ENCODE data around the gene ALKBH3.

ALKBH3 gene

DNA sequence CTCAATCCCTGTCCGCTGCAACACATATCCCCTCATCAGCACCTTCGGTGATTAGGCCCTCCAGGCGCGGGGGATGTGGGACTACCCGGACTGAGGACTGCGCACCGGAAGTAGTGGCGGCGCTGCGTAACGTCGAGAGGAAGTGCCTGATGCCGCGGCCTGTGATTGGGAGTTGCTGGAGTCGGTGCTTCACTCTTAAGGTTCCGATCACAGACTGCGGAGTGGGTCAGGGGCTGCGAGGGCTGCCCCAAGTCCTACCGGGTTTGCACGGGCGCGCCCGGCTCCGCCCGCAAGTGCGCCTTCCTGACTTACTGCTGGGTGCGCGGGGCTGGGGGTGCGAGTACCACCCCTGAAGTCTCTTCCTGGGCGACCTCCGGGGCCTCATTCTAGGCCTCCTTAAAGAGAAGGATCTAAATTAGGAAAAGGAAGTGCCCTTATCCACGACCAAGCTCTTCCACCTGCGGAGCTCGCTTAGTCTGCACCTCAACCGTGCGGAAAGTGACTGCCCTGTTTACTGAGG, at the start of gene ALKBH3:
TSS of gene ALKBH3 (plus strand) at position 192 of the 520 bp plus-strand sequence. CDS start 1,822 bp downstream, outside the sequence.
- peak; percentile 74 for DNase-seq (ENCODE audit: low read depth, low spot score)
- Histone ChIP-seq H3K9me3 (ENCODE audit: low read depth, low read length) (no peaks in the 10 kb centered on the region), H3K36me3 (ENCODE audit: insufficient read depth, low read length) (peaks cover 21% of the 10 kb centered on the region), H3K27ac (no peak within 1 kb of the TSS), H3K4me3 (peak within 1 kb of the TSS; percentile 86), H3K9ac (ENCODE audit: insufficient read length) (peak within 1 kb of the TSS; percentile 80)
- TF ChIP-seq POLR2AphosphoS5 (IDR thresholded peaks at IDR 0.05; ENCODE audit: borderline replicate concordance, low read depth, low read length) (peak; percentile 74), FOXP2 (optimal IDR thresholded peaks at IDR 0.05; ENCODE audit: control extremely low read depth, extremely low read length, insufficient read depth) (peak; percentile 85), EZH2 (IDR thresholded peaks at IDR 0.05) (no peak)

- Histone ChIP-seq H3K9ac (ENCODE audit: insufficient read length) (no peak overlapping the region), H3K27ac (no peak overlapping the region)
Observed at GRCh38 chr11:43830928-43831440, 49.6 kb upstream of the ALKBH3 start.

GRCh38 chr11:43832536-43832935, 48.1 kb upstream of the ALKBH3 start:
- DNase-seq (ENCODE audit: low read depth, low spot score): no peak
- TF ChIP-seq POLR2AphosphoS5 (IDR thresholded peaks at IDR 0.05; ENCODE audit: borderline replicate concordance, low read depth, low read length) (no peak), EZH2 (IDR thresholded peaks at IDR 0.05) (no peak), FOXP2 (optimal IDR thresholded peaks at IDR 0.05; ENCODE audit: control extremely low read depth, extremely low read length, insufficient read depth) (no peak)
- Histone ChIP-seq H3K4me3 (no peak overlapping the region), H3K9me3 (ENCODE audit: low read depth, low read length) (no peaks in the 10 kb centered on the region), H3K36me3 (ENCODE audit: insufficient read depth, low read length) (peaks cover 19% of the 10 kb centered on the region; the same call in 1 of the 2 replicates), H3K9ac (ENCODE audit: insufficient read length) (no peak overlapping the region), H3K27ac (no peak overlapping the region)

More at GRCh38 chr11:43830928-43831440, 49.6 kb upstream of the ALKBH3 start:
- Histone ChIP-seq H3K9me3 (ENCODE audit: low read depth, low read length) (no peaks in the 10 kb centered on the region), H3K4me3 (no peak overlapping the region), H3K36me3 (ENCODE audit: insufficient read depth, low read length) (peaks cover 19% of the 10 kb centered on the region; the same call in 1 of the 2 replicates)
- DNase-seq (ENCODE audit: low read depth, low spot score): no peak
- no peak for TF ChIP-seq POLR2AphosphoS5 (IDR thresholded peaks at IDR 0.05; ENCODE audit: borderline replicate concordance, low read depth, low read length)
- TF ChIP-seq FOXP2 (optimal IDR thresholded peaks at IDR 0.05; ENCODE audit: control extremely low read depth, extremely low read length, insufficient read depth): no peak
- no peak for TF ChIP-seq EZH2 (IDR thresholded peaks at IDR 0.05)

DNA sequence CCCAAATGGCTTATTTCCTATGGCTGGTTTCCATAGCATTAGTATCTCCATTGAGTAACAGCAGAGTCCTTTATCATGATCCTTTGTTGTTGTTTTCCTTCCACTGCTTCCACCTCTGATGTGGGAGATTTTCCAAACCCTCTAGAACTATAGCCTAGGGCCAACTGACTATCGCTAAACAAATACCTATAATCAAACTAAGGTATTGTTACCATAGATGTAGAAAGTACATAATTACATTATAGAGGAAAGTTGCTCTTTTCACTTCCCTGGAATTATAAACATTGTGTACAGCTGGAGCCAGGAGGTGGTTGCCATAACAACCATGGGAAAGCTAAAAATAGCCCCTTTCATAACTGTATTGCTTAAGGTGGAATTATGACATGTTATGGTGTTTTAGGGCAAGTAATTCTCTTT, 47.0 kb upstream of the ALKBH3 start:
- no peak for DNase-seq (ENCODE audit: low read depth, low spot score)
- peaks cover 20% of the 10 kb centered on the region; the same call in 1 of the 2 replicates for H3K36me3 ChIP-seq (ENCODE audit: insufficient read depth, low read length)
- H3K4me3 ChIP-seq: no peak overlapping the region
- no peak overlapping the region for H3K27ac ChIP-seq
- H3K9ac ChIP-seq (ENCODE audit: insufficient read length): no peak overlapping the region
- no peak for TF ChIP-seq EZH2 (IDR thresholded peaks at IDR 0.05)
- no peak for TF ChIP-seq POLR2AphosphoS5 (IDR thresholded peaks at IDR 0.05; ENCODE audit: borderline replicate concordance, low read depth, low read length)
- TF ChIP-seq FOXP2 (optimal IDR thresholded peaks at IDR 0.05; ENCODE audit: control extremely low read depth, extremely low read length, insufficient read depth): no peak
- H3K9me3 ChIP-seq (ENCODE audit: low read depth, low read length): no peaks in the 10 kb centered on the region

- Histone ChIP-seq H3K4me3 (no peak overlapping the region), H3K9ac (ENCODE audit: insufficient read length) (no peak overlapping the region), H3K36me3 (ENCODE audit: insufficient read depth, low read length) (peaks cover 26% of the 10 kb centered on the region), H3K27ac (no peak overlapping the region), H3K9me3 (ENCODE audit: low read depth, low read length) (no peaks in the 10 kb centered on the region)
- no peak for DNase-seq (ENCODE audit: low read depth, low spot score)
- no peak for TF ChIP-seq POLR2AphosphoS5 (IDR thresholded peaks at IDR 0.05; ENCODE audit: borderline replicate concordance, low read depth, low read length)
- TF ChIP-seq FOXP2 (optimal IDR thresholded peaks at IDR 0.05; ENCODE audit: control extremely low read depth, extremely low read length, insufficient read depth): no peak
- TF ChIP-seq EZH2 (IDR thresholded peaks at IDR 0.05): no peak
Observed at GRCh38 chr11:43834286-43834685, 46.3 kb upstream of the ALKBH3 start.

DNA sequence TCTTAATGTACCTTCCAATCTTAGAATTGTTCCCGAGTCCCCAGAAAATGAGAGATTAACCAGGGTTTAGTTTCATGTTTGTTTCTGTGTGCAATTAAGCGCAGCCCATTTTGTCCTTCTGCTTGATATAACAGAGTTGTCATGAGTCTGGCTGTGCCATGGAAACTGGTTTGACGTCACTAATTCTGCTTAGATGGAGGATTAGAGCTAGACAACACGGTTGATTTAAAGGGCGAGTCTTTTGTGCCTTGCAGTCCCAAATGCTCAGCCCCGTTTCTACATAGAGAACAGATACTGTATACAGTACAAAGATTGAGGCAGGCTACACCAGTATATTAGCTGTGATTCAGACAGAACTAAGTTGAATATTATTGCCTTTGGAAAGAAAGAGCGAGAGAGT, 45.5 kb upstream of the ALKBH3 start:
- no peak for TF ChIP-seq POLR2AphosphoS5 (IDR thresholded peaks at IDR 0.05; ENCODE audit: borderline replicate concordance, low read depth, low read length)
- TF ChIP-seq FOXP2 (optimal IDR thresholded peaks at IDR 0.05; ENCODE audit: control extremely low read depth, extremely low read length, insufficient read depth): no peak
- no peak for TF ChIP-seq EZH2 (IDR thresholded peaks at IDR 0.05)
- no peak for DNase-seq (ENCODE audit: low read depth, low spot score)

DNA sequence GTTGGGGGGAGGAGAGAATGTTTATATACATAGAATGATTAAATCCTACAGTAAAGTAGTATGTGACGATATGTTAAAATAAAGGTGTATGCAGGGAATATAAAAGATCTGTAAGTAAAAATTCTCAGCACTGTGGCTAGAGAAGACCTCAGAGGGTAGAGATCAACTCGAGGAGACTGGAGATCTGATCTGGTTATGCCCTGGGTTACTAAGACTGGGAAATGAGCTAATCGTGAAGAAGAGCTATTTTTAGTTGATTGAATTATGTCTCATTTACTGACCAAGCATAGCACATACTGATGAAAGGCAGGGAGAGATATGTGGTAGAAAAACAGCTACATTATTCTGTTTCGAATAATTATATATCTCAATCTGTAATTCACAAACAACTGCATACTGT, 42.8 kb upstream of the ALKBH3 start:
- H3K27ac ChIP-seq: no peak overlapping the region

More for the DNA sequence above, 45.5 kb upstream of the ALKBH3 start:
- no peak overlapping the region for H3K27ac ChIP-seq
- H3K4me3 ChIP-seq: no peak overlapping the region
- peaks cover 32% of the 10 kb centered on the region for H3K36me3 ChIP-seq (ENCODE audit: insufficient read depth, low read length)
- H3K9me3 ChIP-seq (ENCODE audit: low read depth, low read length): no peaks in the 10 kb centered on the region
- H3K9ac ChIP-seq (ENCODE audit: insufficient read length): no peak overlapping the region

DNA sequence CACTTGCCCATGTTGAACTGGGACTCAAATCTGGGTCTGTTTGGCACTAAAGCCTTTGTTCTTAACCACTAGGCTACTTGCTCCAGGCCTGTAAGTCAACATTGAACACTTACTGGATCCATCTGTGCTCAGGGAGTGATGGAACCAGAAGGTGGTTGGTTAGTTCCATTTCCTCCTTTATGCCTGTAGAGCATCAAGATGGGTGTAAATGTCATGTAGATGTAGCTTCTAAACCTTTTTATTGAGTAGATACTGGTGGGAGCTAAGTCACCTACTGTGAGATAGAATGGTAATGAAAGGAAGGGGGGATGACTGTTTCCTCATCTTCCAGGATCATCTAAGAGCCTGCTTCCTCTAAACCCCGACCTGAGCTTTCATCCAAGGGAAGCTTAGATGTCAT, 38.6 kb upstream of the ALKBH3 start:
- Histone ChIP-seq H3K9ac (ENCODE audit: insufficient read length) (no peak overlapping the region), H3K36me3 (ENCODE audit: insufficient read depth, low read length) (peaks cover 26% of the 10 kb centered on the region)
- TF ChIP-seq FOXP2 (optimal IDR thresholded peaks at IDR 0.05; ENCODE audit: control extremely low read depth, extremely low read length, insufficient read depth) (no peak), POLR2AphosphoS5 (IDR thresholded peaks at IDR 0.05; ENCODE audit: borderline replicate concordance, low read depth, low read length) (no peak), EZH2 (IDR thresholded peaks at IDR 0.05) (no peak)

More for the DNA sequence above, 42.8 kb upstream of the ALKBH3 start:
- peaks cover 22% of the 10 kb centered on the region for H3K36me3 ChIP-seq (ENCODE audit: insufficient read depth, low read length)
- H3K9ac ChIP-seq (ENCODE audit: insufficient read length): no peak overlapping the region
- no peak for TF ChIP-seq FOXP2 (optimal IDR thresholded peaks at IDR 0.05; ENCODE audit: control extremely low read depth, extremely low read length, insufficient read depth)
- DNase-seq (ENCODE audit: low read depth, low spot score): no peak
- no peaks in the 10 kb centered on the region for H3K9me3 ChIP-seq (ENCODE audit: low read depth, low read length)
- no peak overlapping the region for H3K4me3 ChIP-seq

More for the DNA sequence above, 38.6 kb upstream of the ALKBH3 start:
- H3K27ac ChIP-seq: no peak overlapping the region
- H3K4me3 ChIP-seq: no peak overlapping the region
- H3K9me3 ChIP-seq (ENCODE audit: low read depth, low read length): no peaks in the 10 kb centered on the region
- no peak for DNase-seq (ENCODE audit: low read depth, low spot score)

Measured in SK-N-MC (cell line).